SIG-M5 treated with dmso at 0.1 percent for 504 hours (cell line): Measurements from ENCODE around the gene CCDC88C.
A peak's percentile ranks its signal among the peaks of the same experiment; 100 is the strongest.

Source experiments
- DNase-seq: peaks from one replicate; lab custom pipeline; 2025; ENCODE audit not compliant: unreplicated experiment; lab: John Stamatoyannopoulos, UW

The CCDC88C gene

DNA sequence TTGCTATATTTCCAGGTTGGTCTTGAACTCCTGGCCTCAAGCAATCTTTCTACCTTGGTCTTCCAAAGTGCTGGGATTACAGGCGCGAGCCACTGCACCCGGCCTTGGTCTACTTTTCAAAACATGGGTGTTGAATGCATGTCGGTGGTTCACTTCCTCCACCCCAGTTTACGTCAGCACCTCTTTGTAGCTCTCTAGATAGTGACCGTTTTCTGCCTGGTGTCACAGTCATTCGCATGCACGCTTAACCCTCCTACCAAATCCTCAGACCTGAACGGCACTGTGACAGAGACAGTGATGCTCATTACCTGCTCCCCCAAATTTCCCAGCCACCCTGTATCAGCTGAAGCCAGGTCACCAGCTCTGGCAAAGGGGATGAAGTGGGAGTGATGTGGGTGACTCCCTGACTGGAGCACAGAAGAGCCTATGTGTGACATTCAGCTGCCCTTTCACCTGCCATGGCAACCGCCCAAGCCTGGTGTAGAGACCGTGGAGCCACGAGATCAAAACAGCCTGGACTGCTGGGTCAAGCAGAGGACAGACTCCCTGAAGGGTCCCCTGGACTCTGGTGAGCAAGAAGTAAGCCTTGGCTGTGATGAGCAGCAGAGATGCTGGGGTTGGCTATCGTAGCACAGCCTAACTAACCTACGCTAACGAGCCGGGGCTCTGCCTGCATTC, 106.9 kb downstream of the CCDC88C start:
- no peak for DNase-seq

DNA sequence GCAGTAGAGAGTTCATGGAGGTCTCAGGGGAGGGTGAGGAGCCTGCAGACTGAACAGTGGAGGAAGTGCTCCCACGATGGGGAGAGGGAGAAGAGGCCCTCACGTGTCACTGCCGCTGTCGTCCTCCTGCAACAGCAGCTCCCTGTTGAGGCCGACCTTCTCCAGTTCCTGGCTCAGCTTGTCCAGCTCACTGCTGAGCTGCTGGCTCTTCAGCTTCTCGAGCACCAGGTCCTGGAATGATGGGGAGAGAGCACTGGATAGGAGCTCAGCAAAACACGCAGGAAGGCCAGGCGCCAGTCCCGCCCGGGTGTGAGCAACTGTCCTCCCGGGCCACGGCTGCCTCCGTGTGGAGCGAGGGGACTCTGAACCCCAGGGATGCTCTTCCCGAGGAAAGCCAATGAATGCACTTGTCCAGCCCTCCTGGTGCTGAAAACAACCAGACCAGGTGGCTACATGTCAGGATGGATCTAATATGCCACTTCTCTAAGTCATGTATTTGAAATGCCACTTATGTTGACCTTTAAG, 107.8 kb downstream of the CCDC88C start:
- DNase-seq: no peak

DNA sequence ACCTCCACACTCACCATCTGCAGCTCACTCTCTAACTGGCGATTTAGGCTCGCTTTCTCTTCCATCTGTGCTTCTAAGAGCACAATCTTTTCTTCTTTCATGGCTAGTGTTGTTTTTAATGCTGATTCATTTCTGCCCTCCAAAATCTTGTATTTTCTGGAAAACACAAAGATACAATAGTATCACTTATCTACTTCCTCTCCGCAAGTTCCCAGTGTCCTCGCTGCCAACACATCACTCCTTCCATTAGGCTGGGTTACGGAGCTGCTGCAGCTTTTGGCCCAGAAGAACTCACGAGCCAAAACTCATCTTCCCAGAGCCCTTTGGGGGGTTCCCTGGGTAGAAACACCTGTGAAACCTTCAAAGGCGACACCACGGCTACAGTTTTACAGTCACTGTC, 109.3 kb downstream of the CCDC88C start:
- DNase-seq: no peak

DNA sequence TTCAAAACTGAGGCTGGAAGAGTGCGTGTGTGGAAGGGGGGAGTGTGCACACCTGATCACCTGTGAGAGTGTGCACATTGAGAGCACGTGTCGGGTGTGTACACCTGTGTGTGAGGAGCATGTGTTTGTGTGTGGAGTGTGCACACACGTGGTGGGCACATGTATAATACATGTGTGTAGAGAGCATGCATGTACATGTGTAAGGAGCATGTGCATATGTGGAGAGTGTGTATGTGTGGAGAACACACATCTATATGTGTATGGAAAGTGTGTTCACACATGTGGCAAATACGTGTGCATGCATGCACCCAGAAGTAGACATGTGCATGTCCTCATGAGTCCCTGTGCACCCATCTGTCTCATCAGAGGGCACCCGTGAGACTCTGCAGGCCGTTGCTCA, 110.0 kb downstream of the CCDC88C start:
- no peak for DNase-seq

DNA sequence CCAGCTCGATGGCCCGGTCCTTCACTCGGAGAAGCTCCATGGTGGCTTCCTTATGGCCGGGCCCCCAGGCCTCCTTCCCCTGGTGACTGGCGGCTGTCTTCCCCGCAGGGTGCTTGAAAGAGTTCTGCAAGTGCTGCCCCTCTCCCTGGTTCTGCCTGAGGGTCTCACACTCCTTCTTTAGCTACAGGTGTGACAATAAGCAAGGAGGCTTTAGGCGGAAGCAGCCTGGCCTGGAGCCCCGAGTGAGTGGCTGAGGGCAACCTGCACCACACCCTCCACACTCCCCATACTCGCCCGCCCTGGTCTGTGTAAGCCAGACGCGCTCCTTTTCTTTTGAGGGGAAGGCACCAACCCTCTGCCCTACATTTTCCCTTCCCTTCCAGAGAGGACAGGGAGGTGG, 110.6 kb downstream of the CCDC88C start:
- no peak for DNase-seq

DNA sequence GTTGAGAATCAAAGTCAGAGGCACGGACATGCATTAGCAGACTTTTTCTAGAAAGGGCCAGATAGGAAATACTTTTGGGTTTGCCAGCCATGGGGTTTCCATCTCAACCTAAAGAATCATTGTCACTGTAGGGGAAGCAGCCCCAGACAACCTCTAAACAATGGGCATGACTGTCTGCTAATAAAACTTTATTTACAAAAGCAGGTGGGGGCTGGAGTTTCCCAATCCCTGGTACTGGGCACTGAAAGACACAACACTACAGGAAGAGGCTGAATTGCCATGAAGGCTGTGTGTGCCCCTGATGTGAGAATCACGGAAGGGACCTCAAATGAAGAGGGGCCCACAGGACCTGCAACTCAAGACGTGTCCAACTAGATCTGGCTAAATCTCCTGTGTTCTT, 111.1 kb downstream of the CCDC88C start:
- no peak for DNase-seq

DNA sequence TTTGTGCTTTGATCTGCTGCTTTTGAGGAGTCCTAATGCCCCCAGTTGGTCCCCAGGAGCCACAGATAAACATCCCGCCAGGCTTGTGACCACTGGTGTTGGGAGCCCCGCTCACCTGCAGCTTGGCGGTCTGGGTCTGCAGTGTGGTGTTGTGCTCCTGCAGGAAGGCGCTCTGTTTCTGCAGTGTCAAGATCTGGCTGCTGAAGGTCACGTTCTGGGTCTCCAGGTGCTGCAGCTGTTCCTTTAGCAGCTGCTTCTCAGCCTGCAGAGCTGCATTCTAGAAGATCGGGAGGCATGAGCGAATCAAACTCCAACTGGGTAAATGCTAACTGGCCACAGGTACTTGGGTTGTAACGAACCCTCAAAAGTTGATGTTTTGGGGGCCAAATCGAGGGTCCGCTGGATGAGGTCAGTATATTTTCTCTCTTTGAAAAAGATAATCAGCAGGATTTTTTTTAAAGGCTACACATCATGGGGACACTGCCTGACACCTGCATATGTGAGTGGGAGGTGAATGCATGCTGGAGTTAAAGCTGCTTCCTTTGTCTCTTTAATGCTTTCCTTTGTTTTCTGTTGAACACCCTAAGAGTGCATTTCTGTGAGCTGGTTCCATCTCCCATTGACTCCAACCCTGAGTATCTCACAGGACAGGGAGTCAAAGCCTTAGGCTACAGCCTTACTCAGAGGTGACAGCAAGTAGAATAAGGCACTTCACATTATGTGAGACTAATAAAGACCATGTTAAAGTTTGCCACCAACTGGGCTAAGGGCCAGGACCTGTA, 111.8 kb downstream of the CCDC88C start:
- DNase-seq: no peak

DNA sequence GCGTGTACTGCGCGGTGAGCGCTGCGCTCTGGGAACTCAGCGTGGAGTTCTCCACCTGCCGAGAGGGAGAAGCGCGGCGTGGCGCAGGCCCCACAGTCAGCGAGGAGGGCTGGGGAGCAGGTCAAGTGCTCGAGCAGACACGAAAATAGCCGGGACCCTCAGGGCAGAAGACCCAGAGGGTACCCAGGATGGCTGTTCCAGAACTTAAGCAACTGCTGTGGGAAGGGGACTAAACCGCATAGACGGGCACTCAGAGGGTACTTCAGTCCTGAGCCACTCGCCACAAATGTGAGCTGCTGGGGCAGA, 113.7 kb downstream of the CCDC88C start:
- no peak for DNase-seq

DNA sequence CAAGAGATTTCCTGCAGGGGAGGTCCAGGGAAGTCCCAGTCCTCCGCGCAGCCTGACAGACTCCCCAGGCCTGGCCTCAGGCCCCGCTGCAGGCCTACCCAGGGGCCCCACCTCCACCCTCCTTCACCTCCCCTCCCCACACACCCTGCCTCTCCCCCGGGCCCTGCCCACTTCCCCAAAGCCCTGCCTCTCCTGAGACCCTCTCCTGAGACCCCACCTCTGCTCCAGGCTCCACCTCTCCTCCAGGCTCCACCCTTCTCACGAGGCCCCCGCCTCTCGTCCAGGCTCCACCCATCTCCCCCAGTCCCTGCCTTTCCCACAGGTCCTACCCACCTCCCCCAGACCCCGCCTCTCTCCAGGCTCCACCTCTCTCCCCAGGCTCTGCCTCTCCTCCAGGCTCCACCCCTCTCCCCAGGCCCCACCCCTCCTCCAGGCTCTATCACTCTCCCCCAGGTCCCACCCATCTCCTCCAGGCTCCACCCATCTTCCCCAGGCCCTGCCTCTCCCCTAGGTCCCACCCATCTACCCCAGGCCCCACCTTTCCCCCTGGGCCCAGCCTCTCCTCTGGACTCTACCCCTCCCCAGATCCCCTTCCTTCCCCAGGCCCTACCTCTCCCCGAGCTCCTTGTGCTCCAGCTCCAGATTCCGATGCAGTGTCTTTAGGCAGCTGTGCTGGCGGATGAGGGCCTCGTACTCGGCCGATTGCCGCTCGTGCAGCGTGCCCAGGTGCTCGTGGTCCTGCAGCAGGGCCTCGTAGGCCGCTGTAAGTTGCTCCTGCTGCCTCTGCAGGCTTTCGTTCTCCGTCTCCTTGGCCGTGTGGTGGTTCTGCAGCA, 114.3 kb downstream of the CCDC88C start:
- DNase-seq: peak; percentile 48

DNA sequence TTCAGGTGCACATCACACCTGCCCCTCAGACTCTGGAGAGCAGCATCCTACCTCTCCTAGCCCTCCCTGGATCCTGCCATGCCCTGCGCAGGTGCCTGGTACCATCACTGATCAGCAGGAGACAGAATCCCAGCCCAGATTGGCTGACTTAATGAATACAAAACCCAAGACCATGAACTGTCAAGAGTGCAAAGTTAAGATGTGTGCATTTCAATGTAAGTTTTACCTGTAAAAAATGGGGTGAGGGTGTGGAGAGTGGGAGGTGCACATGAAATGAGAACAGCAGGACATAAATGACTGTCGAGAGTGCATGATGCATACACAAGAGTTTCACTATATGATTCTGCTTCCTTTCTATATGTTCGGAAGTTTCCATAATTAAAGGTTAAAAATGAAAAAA, 115.2 kb downstream of the CCDC88C start:
- DNase-seq: no peak

DNA sequence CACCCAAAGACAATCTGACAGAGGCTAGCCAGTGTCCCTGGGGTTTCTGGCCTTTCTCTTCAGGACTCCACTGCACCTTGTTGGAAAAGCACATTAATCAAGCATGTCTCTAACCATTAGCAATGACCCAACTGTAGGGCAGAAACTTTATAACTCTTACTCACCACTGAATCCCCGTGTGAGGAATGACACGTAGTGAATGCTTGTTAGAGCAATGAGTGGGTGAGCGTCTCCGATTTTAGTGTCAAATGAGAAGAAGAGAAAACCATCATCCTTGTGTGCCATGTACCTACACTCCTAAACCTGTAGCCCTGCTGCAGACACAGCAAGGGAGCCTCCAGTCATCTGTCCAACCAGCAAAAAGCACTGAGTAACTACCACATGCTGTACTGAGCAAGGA, 116.7 kb downstream of the CCDC88C start:
- no peak for DNase-seq

DNA sequence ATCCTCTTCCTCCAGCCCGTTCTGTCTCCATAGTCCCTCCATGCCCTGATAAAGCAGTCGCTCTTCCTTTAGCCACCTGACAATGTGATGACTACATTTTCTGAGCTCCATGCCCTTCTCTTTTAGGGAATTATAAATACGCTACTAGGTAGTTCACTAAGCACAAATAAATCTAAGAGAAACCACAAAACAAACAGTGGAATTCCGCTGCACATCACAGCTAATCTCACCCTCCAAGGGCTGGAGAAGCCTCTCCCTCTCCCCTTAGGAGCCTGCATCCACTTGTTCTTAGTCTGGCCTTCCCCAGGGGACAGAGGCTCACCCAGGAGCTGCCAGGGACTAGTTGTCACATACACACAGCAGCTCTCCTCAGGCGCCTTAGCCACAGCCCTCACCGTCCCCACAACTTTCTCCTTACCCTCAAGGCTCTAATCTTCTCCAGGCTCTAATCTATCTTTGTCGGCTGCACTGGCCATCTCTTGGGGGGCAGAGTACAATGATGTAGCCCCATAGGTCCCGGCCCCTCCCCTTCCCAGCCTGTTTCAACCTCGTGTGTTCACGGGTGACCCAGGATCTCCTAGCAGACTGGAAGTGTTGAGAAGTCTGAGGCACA, 117.2 kb downstream of the CCDC88C start:
- DNase-seq: no peak

DNA sequence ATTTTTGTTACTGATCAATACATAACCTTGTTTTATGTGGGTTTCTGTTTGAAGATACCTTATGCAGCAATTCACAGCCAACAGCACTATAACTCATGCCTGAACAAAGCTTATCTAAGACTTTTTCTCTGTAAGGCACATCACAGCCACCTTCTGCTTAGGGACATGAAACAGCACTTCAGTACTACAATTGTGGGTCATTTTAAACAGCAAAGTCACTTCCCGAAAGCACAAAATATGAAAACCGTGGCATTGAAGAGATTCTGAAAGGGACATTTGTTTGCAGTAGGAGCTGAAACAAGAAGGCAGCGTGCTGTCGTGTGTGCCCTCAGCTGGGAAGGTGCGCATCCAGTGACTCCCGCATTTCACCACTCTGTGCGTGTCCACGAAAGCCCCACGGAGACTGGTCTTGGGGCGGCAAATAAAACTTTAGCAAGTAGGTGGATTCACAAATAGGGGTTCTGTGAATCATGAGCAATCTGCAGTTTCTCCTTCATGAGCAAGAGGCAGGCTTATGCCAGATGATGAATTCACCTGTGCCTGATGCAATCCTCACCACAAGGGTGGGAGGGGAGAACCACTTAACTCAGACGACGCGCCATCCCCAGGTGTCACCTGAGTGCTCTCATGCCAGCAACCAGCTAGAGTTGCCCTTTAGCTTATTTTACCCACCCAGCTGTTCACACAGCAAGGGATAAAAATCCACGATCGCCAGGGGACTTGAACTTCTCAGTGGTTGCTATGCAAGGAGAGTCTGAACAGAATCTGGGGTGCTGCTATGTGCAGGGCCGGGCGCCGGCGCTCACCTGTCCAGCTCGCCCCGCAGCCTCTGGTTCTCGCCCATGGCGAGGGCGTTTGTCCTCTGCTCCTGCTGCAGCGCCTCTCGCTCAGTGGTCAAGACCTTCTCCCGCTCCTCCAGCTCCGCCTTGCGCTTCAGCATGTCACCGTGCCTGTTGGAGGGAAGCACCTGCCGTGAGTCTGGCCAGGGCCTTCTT, 118.2 kb downstream of the CCDC88C start:
- no peak for DNase-seq

DNA sequence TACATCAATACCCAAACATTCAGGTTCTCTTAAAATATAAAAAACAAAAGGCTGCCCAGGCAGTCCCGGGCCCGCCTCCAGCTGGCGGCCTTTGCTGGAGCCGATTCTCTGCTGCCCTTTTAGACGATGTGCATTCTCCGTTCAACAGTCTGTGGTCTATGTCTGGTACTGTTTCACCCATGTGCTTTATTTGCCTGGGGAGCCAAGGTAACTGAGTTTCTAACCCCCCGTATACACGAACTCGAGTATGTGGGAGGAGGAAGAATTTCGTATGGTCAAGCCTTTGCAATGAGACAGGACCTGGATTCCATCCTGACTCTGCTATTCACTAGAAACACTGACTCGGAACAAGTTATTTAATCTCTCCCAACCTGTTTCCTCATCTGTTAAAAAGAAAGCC, 119.0 kb downstream of the CCDC88C start:
- no peak for DNase-seq

DNA sequence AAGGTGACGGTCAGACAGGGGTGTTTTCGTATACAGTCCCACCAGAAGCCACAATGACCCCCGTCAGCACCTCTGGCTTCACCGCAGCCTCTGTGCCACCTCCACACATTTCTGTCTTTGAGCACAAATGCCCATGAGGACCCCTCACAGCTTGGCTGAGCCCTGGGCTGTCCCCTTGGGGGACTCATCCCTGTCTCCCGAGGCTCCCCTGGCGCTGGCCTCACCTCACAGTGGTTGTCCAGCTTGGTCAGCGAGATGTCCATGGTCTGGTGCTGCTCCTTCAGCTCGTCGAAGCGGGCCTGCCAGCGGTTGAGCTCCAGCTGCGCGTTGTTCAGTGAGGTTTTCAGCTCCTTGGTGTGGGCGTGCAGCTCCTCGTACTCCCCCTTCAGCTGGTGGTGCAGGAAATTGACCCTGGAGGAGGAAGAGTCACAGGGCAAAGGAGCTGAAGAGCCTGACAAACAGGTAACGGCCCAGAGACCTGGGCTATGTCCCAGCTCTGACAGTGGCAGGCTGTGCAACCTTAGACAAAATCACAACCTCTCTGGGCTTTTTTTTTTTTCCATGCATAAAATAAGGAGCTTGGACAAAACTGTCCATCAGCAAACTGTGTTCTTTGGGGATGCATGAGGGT, 120.4 kb downstream of the CCDC88C start:
- DNase-seq: no peak

DNA sequence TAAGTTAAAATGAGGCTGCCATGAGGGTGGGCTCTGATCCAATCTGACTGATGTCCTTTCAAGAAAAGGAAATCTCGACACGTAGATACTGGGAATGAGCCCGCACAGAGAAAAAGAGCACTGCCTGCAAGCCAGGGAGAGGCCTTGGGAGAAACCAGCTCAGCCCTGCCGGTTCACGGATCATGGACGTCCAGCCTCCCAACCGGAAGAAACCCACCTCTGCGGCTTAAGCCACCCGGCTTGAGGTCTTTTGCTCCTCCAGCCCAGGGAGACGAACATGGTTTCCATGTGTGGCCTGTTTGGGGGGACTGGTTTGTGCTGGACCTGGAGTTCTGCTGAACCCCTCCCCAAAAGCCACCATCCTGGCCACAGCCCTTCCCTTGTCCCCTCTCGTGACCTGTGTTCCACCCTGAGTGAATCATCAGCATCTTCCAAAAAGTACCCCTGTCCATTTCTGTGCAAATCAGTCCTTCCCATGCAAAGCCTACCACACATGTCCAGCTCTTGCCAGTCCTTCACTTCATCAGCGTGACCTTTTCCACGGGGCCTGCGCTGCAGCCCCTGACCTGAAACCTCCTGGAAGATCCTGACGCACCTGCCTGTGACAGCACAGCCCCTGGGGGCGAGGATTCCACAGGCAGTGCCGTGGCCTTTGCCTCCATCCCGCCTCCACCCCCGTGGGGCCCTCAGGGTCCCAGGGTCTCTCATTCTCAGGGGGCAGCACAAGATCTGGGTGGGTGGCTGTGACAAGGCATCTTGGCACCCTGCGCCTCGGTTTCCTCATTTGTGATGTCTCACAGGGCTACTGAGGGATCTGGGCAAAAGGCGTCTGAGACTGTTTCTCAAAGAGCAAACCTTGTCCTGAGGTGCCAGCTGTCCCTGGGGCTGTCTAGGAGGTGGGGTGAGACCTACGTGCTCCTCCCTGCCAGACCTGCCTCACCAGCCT, 121.5 kb downstream of the CCDC88C start:
- DNase-seq: no peak

DNA sequence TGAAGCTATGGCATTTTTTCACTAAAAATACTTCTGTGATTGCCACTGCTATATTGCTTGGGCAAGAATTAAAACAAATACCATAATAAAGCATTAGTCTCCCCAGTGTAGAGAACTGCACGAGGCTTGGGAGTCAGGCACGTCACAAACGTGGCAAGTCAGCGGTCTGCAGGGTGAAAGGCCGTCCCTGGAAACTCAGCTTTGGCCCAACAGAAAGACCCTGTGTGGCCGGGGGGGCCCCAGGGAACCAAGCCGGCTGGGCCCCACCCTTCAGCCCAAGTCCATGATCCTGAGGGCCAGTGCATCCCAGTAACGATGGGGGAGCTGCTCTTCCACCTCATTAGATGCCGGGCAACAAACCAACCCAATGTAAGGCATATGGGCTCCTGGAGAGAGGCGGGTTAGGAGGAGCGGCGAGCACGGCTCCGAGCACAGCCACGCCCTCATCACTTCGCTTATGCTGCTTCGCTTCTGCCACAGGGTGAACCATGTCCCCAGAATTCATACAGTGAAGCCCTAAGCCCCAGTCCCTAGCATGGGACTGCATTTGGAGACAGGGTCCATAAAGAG, 122.3 kb downstream of the CCDC88C start:
- no peak for DNase-seq

DNA sequence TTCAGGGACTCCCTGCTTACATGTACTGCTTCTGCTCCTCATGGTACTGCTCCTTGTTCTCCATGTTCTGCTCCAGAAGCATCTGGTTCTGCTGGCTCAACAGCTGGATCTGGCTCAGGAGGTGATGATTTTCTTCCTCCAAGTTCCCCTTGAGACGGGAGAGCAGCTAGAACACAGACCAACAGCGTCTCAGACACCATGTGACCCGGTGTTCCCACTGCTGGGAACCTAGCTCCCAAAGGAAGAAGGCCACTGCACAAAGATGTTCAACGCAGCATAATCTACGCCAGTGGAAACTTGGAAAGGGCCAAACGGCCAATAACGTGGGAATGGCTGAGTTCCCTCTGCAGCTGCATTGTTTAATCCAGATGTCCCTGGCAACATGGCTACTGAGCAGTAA, 123.5 kb downstream of the CCDC88C start:
- DNase-seq: no peak
